D721Med (cell line): Measurements from ENCODE around the gene CDKN1C.

Experiments used
- DNase-seq: peaks from one replicate; pipeline ENCODE4 v3.0.0; 2011; ENCODE audit warnings: low spot score; ENCODE audit not compliant: insufficient read length
- FAIRE-seq: peaks from 2 replicates; lab custom pipeline; 2011; peaks lifted over from hg19 to GRCh38; lab: Jason Lieb, UNC
- TF ChIP-seq, protein P1 (sequence below): IDR thresholded peaks from 2 replicates; pipeline ENCODE4 v1.5.1; 2012; ENCODE audit warnings: mild to moderate bottlenecking, control low read depth; ENCODE audit not compliant: insufficient read depth; ENCODE audit errors: missing control alignments

The CDKN1C gene

DNA sequence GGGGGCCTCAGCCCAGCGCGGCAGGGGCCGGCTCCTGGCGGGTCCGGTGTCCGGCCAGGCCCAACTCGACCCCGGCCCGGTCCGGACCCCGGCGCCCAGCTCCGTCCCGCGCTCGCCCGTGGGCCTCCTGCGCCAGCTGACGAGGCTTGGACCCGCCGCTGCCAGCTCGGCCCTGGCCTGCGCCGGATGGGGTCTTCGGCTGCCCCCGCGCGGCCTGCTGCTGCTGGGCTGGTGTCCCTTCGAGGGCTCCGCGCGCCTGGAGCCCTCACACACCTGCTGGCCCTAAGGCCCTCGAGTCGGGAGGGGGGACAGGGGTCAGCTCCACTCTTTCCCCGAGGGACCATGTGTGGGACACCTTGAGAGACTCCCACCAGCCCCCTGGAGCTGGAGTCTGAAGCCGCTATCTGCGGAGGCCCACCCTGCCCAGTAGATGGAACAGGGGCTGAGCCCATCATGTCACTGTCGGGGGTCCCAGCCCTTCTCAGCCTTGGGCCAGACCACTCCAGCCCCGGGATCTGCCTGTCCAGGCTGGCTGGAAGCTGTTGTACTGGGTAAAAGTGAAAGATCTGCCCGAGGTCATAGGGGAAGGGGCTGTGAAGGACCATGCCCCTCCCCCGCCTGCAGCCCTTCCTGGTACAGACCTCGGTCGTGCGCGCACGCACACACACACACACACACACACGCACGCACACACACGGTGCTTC is 768 bp upstream of the CDKN1C start:
- DNase-seq (no peak), FAIRE-seq (no peak)

DNA sequence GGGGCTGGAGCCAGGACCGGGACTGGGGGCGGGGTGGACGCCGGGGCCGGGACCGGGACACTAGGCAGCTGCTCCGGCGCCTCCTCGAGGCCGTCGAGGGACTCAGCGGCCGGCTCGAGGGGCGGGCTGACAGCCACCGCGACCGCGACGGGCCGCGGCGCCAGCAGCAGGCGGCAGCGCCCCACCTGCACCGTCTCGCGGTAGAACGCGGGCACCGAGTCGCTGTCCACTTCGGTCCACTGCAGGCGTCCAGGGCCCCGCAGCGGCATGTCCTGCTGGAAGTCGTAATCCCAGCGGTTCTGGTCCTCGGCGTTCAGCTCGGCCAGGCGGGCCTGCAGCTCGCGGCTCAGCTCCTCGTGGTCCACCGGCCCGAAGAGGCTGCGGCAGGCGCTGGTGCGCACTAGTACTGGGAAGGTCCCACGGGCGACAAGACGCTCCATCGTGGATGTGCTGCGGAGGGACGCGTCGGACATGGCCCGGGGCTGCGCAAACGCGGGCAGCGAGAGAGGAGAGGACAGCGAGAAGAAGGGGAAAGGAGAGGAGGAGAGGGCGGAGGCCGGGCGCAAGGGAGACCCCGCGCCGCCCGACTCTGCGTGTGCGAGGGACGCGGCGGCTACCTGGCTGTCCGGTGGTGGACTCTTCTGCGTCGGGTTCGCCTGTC is 428 bp downstream of the CDKN1C start:
- FAIRE-seq (no peak), DNase-seq (no peak)
- TF ChIP-seq, protein P1, sequence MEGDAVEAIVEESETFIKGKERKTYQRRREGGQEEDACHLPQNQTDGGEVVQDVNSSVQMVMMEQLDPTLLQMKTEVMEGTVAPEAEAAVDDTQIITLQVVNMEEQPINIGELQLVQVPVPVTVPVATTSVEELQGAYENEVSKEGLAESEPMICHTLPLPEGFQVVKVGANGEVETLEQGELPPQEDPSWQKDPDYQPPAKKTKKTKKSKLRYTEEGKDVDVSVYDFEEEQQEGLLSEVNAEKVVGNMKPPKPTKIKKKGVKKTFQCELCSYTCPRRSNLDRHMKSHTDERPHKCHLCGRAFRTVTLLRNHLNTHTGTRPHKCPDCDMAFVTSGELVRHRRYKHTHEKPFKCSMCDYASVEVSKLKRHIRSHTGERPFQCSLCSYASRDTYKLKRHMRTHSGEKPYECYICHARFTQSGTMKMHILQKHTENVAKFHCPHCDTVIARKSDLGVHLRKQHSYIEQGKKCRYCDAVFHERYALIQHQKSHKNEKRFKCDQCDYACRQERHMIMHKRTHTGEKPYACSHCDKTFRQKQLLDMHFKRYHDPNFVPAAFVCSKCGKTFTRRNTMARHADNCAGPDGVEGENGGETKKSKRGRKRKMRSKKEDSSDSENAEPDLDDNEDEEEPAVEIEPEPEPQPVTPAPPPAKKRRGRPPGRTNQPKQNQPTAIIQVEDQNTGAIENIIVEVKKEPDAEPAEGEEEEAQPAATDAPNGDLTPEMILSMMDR: peak; percentile 24

More for the DNA sequence above, 768 bp upstream of the CDKN1C start:
- TF ChIP-seq, protein P1: peak; percentile 18

DNA sequence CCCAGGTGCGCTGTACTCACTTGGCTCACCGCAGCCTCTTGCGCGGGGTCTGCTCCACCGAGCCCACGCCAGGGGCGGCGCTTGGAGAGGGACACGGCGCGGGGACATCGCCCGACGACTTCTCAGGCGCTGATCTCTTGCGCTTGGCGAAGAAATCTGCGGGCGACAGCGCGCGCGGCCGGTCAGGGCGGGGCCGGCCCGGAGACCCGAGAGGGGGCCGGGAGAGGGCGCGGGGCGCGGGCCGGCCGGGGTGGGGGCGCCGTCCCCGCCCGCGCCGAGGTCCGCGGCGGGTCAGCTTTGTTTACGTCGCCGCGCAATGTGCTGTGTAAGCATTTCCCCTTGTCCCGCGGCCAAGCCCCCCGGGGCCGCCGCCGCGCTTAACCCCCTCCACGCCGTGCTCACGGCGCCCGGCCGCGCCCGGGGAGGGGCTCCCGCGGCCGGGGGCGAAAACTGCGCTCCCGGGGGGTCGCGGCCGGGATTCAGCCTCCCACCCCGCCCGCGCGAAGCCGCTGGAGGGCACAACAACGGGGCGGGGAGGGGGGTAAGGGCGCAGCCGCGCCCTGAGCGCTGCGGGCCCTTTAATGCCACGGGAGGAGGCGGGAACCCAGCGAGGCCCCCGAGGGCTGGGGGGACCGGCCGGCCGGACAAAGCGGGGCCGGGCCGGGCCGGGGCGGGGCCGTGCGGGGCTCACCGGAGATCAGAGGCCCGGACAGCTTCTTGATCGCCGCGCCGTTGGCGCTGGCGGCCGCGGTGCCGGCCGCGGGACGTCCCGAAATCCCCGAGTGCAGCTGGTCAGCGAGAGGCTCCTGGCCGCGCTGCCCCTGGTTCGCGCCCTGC is 1.4 kb downstream of the CDKN1C start:
- DNase-seq (no peak), FAIRE-seq (no peak)
- TF ChIP-seq, protein P1: no peak

DNA sequence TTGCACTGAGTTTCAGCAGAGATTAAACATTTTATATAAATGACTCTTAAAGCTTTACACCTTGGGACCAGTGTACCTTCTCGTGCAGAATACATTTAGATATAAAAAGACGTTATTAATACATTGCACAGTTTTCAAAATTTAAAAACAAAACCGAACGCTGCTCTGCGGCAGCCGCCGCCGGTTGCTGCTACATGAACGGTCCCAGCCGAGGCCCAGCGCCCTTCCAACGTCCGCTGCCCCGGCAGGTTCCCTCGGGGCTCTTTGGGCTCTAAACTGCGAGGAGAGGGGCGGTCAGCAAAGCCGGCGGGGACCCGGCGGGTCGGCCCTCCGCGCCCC is 2.0 kb downstream of the CDKN1C start:
- FAIRE-seq: no peak
- no peak for DNase-seq
- TF ChIP-seq, protein P1: no peak

DNA sequence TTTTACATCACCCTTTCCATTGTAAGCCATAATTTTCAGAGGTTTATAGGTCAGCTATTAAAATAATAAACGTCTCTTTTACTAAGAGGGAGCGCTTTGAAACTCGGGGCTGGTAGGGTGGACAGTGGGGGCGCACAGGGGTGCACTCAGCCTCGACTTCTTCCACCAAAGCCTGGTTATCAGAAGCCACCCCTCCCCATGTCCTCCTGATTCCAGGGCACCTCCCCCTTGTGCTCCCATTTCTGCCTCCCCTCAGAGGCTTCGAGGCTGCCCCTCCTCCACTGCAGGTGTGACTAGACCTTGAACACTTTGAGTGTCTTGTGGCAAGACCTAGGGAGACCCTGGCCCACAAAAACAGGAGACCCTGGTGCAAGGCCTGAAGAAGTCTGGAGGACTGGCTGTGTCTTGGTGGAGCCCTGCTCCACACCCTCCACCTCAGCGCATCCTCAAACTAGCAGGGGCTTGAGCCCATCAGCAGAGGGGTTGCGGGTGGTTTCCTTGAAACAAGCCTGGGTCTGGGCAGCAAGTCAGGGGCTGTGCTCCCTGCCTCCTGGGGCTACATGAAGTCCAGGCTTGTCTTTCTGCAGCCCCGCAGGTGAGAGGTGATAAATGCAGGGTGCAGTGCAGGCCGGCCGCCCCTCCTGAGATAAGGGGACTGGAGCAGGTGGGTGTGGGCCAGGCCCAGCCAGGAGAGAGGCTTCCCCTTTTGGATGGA is 3.0 kb downstream of the CDKN1C start:
- TF ChIP-seq, protein P1: no peak
- FAIRE-seq: no peak
- DNase-seq: no peak

DNA sequence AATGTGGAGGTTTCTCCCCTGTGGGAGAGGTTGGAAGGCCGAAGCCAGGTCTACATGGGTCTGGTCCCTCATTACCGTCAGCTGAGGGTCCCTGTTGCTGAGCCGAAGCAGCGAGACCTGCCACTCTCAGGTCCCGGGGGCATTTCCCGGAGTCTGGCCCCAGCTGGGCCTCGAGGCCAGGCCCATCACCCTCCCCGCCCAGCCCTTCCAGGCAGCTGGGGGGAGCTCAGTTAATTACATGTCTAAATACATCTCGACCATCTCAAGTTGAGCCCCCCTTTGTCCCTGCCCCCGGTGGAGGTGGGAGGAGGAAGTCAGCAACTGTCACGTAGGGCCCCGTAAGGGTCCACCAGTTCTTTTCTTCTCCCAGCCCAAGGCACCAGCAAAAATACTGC is 3.6 kb downstream of the CDKN1C start:
- DNase-seq (no peak), FAIRE-seq (no peak)
- TF ChIP-seq, protein P1: no peak
